ENCODE measurements around the gene DCTN3.

Gene DCTN3

DNA sequence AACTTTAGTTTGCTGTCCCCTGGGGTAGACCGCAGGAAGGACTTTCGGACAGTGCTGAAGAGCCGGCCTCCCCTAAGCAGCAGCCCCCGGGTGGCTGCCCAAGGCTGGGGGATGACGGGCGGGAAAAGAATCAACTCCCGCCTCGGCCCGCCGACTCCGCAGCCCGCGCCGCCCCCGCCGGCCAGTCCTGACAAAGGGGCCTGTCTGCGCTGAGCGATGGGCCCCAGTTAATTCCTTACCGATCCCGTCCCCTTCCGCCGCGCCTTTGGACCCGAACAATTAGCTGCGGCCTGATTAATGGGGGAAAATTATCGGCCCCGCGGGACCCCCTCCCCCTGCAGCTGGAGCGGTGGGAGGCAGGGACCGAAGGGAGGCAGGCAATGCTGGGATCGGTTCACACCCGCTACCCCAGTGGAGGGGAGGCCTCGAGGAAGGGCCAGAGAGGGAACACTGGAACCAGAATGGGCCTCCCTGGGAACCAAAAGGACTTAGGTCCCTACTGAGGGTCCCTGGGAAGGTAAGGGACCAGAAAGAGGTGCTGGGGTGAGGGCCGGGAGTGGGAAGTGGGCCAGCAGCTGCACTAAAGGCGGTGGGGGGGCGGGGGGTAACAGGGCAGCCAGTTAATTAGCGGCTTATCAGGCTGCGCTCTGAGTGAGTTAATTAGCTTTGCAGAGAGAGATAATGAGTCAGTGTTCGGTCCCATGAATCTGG lies 4.3 kb upstream of the DCTN3 start:
- in situ Hi-C loops (cut with HindIII; ENCODE audit: low sequenced_read_pairs): no loop called here
- H3K4me3 ChIP-seq (ENCODE audit: low read depth, low read length): no peak overlapping the region
- TF ChIP-seq, protein P1, sequence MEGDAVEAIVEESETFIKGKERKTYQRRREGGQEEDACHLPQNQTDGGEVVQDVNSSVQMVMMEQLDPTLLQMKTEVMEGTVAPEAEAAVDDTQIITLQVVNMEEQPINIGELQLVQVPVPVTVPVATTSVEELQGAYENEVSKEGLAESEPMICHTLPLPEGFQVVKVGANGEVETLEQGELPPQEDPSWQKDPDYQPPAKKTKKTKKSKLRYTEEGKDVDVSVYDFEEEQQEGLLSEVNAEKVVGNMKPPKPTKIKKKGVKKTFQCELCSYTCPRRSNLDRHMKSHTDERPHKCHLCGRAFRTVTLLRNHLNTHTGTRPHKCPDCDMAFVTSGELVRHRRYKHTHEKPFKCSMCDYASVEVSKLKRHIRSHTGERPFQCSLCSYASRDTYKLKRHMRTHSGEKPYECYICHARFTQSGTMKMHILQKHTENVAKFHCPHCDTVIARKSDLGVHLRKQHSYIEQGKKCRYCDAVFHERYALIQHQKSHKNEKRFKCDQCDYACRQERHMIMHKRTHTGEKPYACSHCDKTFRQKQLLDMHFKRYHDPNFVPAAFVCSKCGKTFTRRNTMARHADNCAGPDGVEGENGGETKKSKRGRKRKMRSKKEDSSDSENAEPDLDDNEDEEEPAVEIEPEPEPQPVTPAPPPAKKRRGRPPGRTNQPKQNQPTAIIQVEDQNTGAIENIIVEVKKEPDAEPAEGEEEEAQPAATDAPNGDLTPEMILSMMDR (IDR thresholded peaks at IDR 0.05; ENCODE audit: low read depth, low read length): no peak
- DNase-seq (ENCODE audit: low read depth, low spot score): no peak

DNA sequence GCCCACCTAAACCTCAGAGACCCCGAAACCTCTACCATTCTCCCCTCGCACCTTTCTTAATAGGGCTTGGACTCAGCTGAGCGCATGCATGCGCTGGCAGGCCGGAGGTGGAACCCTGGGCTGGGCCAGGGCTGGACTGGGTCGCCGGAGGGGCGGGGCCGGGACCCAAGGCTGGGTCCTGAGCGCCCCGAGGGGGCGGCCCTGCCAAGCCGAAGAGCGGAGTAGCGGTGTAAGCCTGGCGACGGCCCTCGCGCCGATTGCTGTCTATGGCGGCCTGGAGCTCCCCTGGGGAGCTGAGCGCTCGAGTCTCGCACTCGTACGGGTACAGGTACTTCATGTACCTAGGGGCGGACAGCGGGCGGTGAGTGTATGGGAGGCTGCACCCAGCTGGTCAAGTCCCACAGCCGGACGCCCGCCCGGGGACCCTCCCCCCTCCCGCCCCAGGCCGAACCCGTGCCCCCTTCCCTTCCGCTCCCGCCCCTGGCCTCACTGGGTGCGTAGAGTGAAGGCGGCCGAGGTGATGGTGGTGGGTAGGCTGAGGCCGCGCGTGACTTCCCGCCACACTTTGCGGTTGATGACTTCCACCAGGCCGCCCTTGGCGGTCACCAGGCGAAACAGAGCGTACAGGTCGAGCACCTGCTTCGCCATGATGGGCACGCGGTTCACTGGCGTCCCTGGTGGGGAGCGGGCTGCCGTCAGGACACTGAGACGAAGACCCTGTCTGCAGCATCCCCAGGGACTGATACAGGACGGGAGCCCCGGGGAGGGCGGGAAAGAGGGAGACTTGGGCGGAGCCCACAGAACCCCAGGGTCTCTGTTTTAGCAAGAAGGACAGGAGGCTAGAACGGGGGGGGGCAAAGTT lies 3.3 kb upstream of the DCTN3 start:
- H3K4me3 ChIP-seq (ENCODE audit: low read depth, low read length): no peak overlapping the region
- in situ Hi-C loops (cut with HindIII; ENCODE audit: low sequenced_read_pairs): no loop called here
- TF ChIP-seq, protein P1 (IDR thresholded peaks at IDR 0.05; ENCODE audit: low read depth, low read length): no peak
- DNase-seq (ENCODE audit: low read depth, low spot score): no peak

DNA sequence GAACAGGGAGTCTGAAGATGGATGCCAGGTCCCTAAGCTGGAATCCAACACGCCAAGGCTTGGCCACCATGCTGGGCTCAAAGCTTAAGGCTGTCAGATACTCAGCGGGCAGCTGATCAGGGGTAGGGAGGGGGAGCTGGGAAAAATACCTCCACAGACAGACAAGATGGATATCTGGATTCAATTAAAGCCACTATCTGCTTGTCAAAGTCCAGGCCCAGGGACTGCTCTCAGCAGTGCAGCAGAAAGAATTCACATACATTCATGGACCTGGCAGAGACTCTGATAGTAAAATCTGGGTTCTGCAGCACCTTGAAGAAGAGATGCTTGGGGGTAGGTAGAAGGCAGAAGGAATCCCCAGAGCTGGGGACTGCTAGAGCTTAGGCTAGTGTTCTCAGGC lies 5.2 kb downstream of the DCTN3 start:
- in situ Hi-C loops (cut with HindIII; ENCODE audit: low sequenced_read_pairs): no loop called here
- DNase-seq (ENCODE audit: low read depth, low spot score): no peak
- TF ChIP-seq, protein P1 (IDR thresholded peaks at IDR 0.05; ENCODE audit: low read depth, low read length): no peak
- H3K4me3 ChIP-seq (ENCODE audit: low read depth, low read length): no peak overlapping the region

DNA sequence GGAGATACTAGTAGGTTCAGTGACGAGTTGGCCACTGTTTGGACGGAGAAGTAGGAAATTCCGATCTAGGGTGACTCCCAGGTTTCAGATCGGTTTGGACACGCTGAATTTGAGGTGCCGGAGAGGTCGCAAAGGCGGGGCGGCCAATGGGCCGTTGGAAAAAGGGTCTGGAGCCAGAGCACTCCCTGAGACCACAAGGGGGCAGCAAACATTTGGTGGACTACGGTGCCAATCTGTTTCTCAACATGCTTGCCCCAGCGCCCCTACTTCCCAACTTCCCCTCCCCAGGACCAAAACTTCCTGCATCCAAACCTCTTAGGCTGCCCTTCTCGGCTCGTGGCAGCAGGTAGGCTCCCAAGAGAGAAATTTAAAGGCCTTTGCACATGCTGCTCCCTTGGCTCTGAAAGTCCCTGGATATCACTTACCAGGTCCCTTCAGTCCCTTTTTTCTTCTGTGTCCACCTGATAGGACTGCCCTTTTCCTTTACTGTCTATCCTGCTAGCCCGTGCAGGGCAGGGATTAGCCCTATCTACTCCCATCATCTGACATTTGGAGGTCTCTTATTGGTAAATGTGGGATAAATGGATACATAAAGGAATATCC lies 7.4 kb downstream of the DCTN3 start:
- TF ChIP-seq, protein P1 (IDR thresholded peaks at IDR 0.05; ENCODE audit: low read depth, low read length): peak; percentile 91
- peak; percentile 67 for DNase-seq (ENCODE audit: low read depth, low spot score)
- peak overlapping the region; percentile 79 for H3K4me3 ChIP-seq (ENCODE audit: low read depth, low read length)
- in situ Hi-C loops (cut with HindIII; ENCODE audit: low sequenced_read_pairs): no loop called here

DNA sequence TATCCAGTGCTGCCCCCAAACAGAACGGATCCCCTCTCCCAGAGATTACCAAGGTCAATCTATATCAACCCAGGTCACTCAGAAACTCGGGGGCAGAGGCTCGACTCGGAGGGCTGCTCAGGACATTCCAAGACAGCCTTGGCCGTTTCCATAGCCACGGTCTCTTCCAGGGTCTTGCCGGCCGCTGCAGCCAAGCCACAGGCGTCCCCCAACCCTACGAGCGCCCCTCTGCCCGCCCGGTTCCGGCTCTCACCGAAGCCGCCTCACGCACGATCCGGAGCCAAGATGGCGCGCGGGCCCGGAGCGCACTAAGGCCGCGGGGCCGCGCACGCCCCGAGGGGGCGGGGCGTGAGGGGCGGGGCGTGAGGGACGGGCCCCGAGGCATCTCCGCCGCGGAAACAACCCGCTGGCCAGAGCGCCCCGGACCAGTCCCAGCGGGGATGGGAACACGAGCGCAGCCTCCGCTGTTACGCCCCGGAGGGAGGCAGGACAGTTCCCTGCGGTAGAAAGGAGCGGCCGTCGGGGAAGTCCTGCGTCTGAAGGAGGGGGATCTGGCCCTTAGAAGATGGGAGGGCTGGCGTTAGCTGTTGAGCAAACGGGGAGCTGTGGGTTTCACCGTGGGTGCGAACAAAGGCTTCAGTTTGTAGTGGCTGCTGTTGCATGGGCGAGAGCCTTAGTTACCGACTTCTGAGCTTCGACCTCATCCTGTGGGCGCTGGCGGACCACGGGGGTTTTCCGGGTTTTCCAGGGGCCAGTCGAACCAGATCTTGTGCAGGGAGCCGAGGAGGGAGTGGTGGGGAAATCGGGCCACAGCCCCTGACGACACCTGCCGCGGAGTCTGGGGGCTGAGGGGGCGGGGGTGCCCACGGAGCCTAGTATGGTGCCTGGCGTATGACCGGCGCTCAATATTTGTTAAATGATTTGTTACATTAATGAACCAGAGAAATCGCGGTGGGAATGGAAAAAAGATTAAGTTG lies 8.2 kb downstream of the DCTN3 start, which contains the start of gene RPP25L:
Gene RPP25L (minus strand): TSS at position 287 of the 977 bp plus-strand sequence. CDS start 801 bp downstream, outside the sequence.
- peak; percentile 82 for DNase-seq (ENCODE audit: low read depth, low spot score)
- in situ Hi-C loops (cut with HindIII; ENCODE audit: low sequenced_read_pairs): no loop called here
- TF ChIP-seq, protein P1 (IDR thresholded peaks at IDR 0.05; ENCODE audit: low read depth, low read length): no peak
- H3K4me3 ChIP-seq (ENCODE audit: low read depth, low read length): peak within 1 kb of the TSS; percentile 79

Measured in astrocyte of the spinal cord (primary cell).